Adrenal gland (tissue), 12 donors: ENCODE data around the gene MCAM. TPM values are rescaled to one million over a fixed set of nuclear protein-coding genes. Genes with fewer than 3 reads are reported as not detected.

ENCODE experiments used
- DNase-seq, 7 donors: peaks; one replicate each; pipeline ENCODE4 v3.0.0-alpha.2; 2019 to 2020
- H3K27ac ChIP-seq, 5 donors: fragments of 200-600 bp; sonication (generic) in 4 of 5; 1 replicate in 3 of 5; 2 replicates in 2 of 5; pipeline versions ENCODE4 v1.5.1 to v1.8.0; 2016 to 2020; ENCODE audit warnings: mild to moderate bottlenecking in 1 of 5
- H3K27me3 ChIP-seq: fragments of 200-600 bp; 2 replicates; pipeline ENCODE4 v1.8.0; 2021
- H3K36me3 ChIP-seq, 2 donors: fragments of 200-600 bp; replicated peaks in 1 of 2; 1 replicate in 1 of 2; 2 replicates in 1 of 2; pipeline versions ENCODE4 v1.5.1 to v1.8.0; 2018 to 2022
- H3K4me1 ChIP-seq, 2 donors: fragments of 200-600 bp; replicated peaks in 1 of 2; 1 replicate in 1 of 2; 2 replicates in 1 of 2; pipeline versions ENCODE4 v1.5.1 to v1.8.0; 2018 to 2021
- H3K4me3 ChIP-seq, 4 donors: fragments of 200-600 bp; sonication (generic) in 3 of 4; one replicate each; pipeline ENCODE4 v1.5.1; 2016 to 2018
- H3K9me3 ChIP-seq, 3 donors: fragments of 200-600 bp; sonication (generic) in 1 of 3; replicated peaks in 1 of 3; 1 replicate in 2 of 3; 2 replicates in 1 of 3; pipeline versions ENCODE4 v1.5.1 to v1.8.0; 2016 to 2021
- POLR2A ChIP-seq, 2 donors: fragments of 450-650 bp; IDR thresholded peaks; one replicate each; pipeline ENCODE4 v1.6.1; 2017; ENCODE audit warnings: antibody characterized with exemption in 2 of 2, mild to moderate bottlenecking in 2 of 2, moderate library complexity in 1 of 2
- WGBS, 4 donors: extraction: QIAGEN DNeasy Blood & Tissue Kit in 2 of 4; methylation state at CpG; one replicate each; pipeline versions ENCODE4 v1.1.5 to v1.1.7; 2013 to 2017; 5-methylcytosine and 5-hydroxymethylcytosine counted together
- intact Hi-C, 2 donors: fragments of 100-400 bp; cut with DNase I; formaldehyde crosslinking; loops; one replicate each; pipeline versions ENCODE4 v1.14.1 to v1.15.0; 2022 to 2023
- polyA plus RNA-seq, 3 donors: library from polyadenylated mRNA; stranded (reverse); fragments of 200-250 nt in 2 of 3; fragments of 350-450 nt in 1 of 3; fragmentation: Illumina TruSeq in 1 of 3; extraction: RNeasy Lipid Tissue Mini Kit (QIAGEN cat#74804) in 1 of 3; gene quantifications; one replicate each; pipeline ENCODE4 v1.2.3, GENCODE V29; 2013 to 2014
- total RNA-seq, 9 donors: library from RNA; depleted of rRNA in 4 of 9; stranded (reverse); fragments of >200 nt in 4 of 9; fragments of 120-200 nt in 1 of 9; fragmentation: NEBNext Ultra II Directional in 1 of 9; extraction: Animal tissue kit (Norgen Biotek cat#: 25700) in 1 of 9; gene quantifications; one replicate each; pipeline versions ENCODE4 v1.1.0 to v1.2.4, GENCODE V29; 2013 to 2023
- TF ChIP-seq, protein P1 (sequence below), 6 experiments: fragments of 450-650 bp in 4 of 6; fragments of 200-600 bp in 2 of 6; sonication (generic) in 1 of 6; IDR thresholded peaks; 1 replicate in 5 of 6; 2 replicates in 1 of 6; pipeline versions ENCODE4 v1.5.1 to v1.8.0; 2016 to 2021; ENCODE audit warnings: antibody characterized with exemption in 6 of 6, mild to moderate bottlenecking in 2 of 6, moderate library complexity in 1 of 6
- donor health status: healthy with polysubstance abuse.
- donor health status: Bipolar disorder and iron deficiency.
- donor health status: DM: yes; HTN: yes; CAD: no.
- donor health status: DM: no; HTN: no; CAD: no.
- donor health status: DM: no; HTN: no; CAD: no.
- donor health status: DM: yes; HTN: yes; CAD: no.

Gene MCAM
- total and polyA plus RNA-seq, 12 donors: 12.1 to 143 (median 32.1) TPM

DNA sequence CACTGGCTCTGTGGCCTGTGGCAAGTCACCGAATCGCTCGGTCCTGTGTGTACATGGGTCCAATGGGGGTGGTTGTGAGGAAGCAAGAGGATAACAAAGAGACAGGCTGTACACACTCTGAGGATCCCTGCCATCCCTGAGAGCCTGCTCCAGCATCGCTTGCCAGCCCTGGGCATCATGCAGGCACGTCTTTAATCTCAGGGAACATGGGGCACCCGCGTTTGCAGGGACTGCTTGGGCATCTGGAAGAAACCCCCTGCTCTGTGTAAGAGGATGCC is 25.0 kb upstream of the MCAM start:
- H3K27me3 ChIP-seq: no peaks in the 10 kb centered on the region
- TF ChIP-seq, protein P1, sequence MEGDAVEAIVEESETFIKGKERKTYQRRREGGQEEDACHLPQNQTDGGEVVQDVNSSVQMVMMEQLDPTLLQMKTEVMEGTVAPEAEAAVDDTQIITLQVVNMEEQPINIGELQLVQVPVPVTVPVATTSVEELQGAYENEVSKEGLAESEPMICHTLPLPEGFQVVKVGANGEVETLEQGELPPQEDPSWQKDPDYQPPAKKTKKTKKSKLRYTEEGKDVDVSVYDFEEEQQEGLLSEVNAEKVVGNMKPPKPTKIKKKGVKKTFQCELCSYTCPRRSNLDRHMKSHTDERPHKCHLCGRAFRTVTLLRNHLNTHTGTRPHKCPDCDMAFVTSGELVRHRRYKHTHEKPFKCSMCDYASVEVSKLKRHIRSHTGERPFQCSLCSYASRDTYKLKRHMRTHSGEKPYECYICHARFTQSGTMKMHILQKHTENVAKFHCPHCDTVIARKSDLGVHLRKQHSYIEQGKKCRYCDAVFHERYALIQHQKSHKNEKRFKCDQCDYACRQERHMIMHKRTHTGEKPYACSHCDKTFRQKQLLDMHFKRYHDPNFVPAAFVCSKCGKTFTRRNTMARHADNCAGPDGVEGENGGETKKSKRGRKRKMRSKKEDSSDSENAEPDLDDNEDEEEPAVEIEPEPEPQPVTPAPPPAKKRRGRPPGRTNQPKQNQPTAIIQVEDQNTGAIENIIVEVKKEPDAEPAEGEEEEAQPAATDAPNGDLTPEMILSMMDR (IDR thresholded peaks at IDR 0.05): no peak
- TF ChIP-seq POLR2A (IDR thresholded peaks at IDR 0.05): no peak
- H3K4me3 ChIP-seq: no peak overlapping the region
- 66 to 93% (median 70%) methylated on average over 3 to 7 of the region's 7 CpGs for WGBS, 4 donors
- DNase-seq: no peak
- peaks cover 16 to 38% of the 10 kb centered on the region in 2 donors for H3K4me1 ChIP-seq
- peaks cover 0 to 2% of the 10 kb centered on the region in 2 donors for H3K36me3 ChIP-seq
- intact Hi-C loops: loop anchor here in 1 of 2 donors (5.0 kb wide), 1 partner anchor 35 kb away; no protein-coding TSS in a partner anchor
- no peaks in the 10 kb centered on the region for H3K9me3 ChIP-seq
- H3K27ac ChIP-seq: no peak overlapping the region

- DNase-seq: peak in 1 of 7 donors; percentile 35
- WGBS, 4 donors: 25 to 38% (median 33%) methylated on average over 8 to 16 of the region's 16 CpGs
- TF ChIP-seq, protein P1 (IDR thresholded peaks at IDR 0.05): no peak
- TF ChIP-seq POLR2A (IDR thresholded peaks at IDR 0.05): no peak
- intact Hi-C loops: loop anchor here in 1 of 2 donors (5.0 kb wide), 1 partner anchor 36 kb away; no protein-coding TSS in a partner anchor
- Histone ChIP-seq H3K27ac (peak overlapping the region in 2 of 5 donors; percentile 81 to 87), H3K27me3 (no peaks in the 10 kb centered on the region), H3K4me3 (peak overlapping the region in 1 of 4 donors; percentile 72), H3K9me3 (no peaks in the 10 kb centered on the region), H3K36me3 (peaks cover 0 to 8% of the 10 kb centered on the region in 2 donors), H3K4me1 (peaks cover 15 to 38% of the 10 kb centered on the region in 2 donors)
Observed at GRCh38 chr11:119341222-119342022, 24.5 kb upstream of the MCAM start.

GRCh38 chr11:119340335-119341221 is 23.6 kb upstream of the MCAM start, which contains the start of gene C1QTNF5:
TSS of gene C1QTNF5 (minus strand) at chr11:119340883. CDS start at chr11:119340397, 486 bp downstream.
- Histone ChIP-seq H3K27me3 (no peaks in the 10 kb centered on the region), H3K27ac (peak within 1 kb of the TSS in 4 of 5 donors; percentile 42 to 87 (median 74)), H3K4me3 (peak within 1 kb of the TSS in 2 of 4 donors; percentile 45 to 72), H3K9me3 (no peaks in the 10 kb centered on the region), H3K36me3 (peaks cover 0 to 11% of the 10 kb centered on the region in 2 donors), H3K4me1 (peaks cover 15 to 41% of the 10 kb centered on the region in 2 donors)
- intact Hi-C loops: loop anchor here in 1 of 2 donors (5.0 kb wide), 1 partner anchor 37 kb away; no protein-coding TSS in a partner anchor
- WGBS, 4 donors: 11 to 33% (median 16%) methylated on average over 22 to 53 of the region's 53 CpGs
- DNase-seq: peak; percentile 54 to 86 (median 70)
- TF ChIP-seq, protein P1 (IDR thresholded peaks at IDR 0.05): no peak
- TF ChIP-seq POLR2A (IDR thresholded peaks at IDR 0.05): no peak
